ENCODE measurements around the gene FGFRL1.
"Not testable (repeated sequence)": the region's sequence is repeated elsewhere in the genome, so short reads cannot be mapped to it uniquely, and the experiment has no call there.

The FGFRL1 gene

GRCh38 chr4:1044469-1045192, 33.2 kb downstream of the FGFRL1 start:
- no peak for DNase-seq (ENCODE audit: low read depth)
- no peak overlapping the region for H3K4me3 ChIP-seq (ENCODE audit: low read length)
- TF ChIP-seq, protein P1, sequence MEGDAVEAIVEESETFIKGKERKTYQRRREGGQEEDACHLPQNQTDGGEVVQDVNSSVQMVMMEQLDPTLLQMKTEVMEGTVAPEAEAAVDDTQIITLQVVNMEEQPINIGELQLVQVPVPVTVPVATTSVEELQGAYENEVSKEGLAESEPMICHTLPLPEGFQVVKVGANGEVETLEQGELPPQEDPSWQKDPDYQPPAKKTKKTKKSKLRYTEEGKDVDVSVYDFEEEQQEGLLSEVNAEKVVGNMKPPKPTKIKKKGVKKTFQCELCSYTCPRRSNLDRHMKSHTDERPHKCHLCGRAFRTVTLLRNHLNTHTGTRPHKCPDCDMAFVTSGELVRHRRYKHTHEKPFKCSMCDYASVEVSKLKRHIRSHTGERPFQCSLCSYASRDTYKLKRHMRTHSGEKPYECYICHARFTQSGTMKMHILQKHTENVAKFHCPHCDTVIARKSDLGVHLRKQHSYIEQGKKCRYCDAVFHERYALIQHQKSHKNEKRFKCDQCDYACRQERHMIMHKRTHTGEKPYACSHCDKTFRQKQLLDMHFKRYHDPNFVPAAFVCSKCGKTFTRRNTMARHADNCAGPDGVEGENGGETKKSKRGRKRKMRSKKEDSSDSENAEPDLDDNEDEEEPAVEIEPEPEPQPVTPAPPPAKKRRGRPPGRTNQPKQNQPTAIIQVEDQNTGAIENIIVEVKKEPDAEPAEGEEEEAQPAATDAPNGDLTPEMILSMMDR (IDR thresholded peaks at IDR 0.05; ENCODE audit: insufficient read depth, low read depth, low read length, missing control alignments), result no peak

- TF ChIP-seq, protein P1 (IDR thresholded peaks at IDR 0.05; ENCODE audit: insufficient read depth, low read depth, low read length, missing control alignments), result no peak
- no peak overlapping the region for H3K4me3 ChIP-seq (ENCODE audit: low read length)
- no peak for DNase-seq (ENCODE audit: low read depth)
These were observed 33.8 kb downstream of the FGFRL1 start for GRCh38 chr4:1045193-1045594.

DNA sequence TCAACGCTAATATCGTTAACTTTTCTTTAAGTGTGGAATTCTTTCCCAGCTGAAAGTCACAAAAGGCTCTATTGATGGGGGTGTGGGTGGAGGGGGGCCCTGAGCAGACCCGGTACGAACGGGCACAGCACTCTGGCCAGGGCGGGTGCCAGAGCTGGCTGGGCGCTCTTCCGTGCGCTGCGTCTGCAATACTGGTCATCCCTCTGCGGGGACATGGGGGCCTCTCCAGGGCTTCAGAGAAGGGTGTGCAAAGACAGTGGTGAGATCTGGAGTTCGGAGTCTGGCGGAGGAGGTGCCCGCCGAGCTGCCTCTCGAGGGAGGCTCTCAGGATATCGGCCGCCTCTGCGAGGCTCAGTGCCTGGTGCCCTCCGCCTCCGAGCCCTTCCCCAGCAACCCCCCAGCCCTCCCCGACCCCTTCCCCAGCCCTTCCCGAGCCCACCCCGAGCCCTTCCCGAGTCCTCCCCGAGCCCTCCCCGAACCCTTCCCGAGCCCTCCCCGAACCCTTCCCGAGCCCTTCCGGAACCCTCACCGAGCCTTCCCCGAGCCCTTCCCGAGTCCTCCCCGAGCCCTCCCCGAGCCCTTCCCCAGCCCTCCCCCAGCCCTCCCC, 34.3 kb downstream of the FGFRL1 start:
- TF ChIP-seq, protein P1 (IDR thresholded peaks at IDR 0.05; ENCODE audit: insufficient read depth, low read depth, low read length, missing control alignments), result no peak
- H3K4me3 ChIP-seq (ENCODE audit: low read length), result no peak overlapping the region
- no peak for DNase-seq (ENCODE audit: low read depth)

DNA sequence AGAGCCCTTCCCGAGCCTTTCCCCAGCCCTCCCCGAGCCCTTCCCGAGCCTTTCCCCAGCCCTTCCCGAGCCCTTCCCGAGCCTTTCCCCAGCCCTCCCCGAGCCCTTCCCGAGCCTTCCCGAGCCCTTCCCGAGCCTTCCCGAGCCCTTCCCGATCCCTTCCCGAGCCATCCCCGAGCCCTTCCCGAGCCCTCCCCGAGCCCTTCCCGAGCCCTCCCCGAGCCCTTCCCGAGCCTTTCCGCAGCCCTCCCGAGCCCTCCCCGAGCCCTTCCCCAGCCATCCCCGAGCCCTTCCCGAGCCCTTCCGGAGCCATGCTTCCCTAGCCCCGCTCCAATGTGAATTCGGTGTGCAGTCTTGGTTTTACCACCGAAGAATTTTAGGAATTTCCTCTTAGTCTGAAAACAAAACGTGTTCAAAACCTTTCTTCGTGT, 35.2 kb downstream of the FGFRL1 start:
- DNase-seq (ENCODE audit: low read depth), result peak; percentile 63
- H3K4me3 ChIP-seq (ENCODE audit: low read length), result not testable (repeated sequence)

DNA sequence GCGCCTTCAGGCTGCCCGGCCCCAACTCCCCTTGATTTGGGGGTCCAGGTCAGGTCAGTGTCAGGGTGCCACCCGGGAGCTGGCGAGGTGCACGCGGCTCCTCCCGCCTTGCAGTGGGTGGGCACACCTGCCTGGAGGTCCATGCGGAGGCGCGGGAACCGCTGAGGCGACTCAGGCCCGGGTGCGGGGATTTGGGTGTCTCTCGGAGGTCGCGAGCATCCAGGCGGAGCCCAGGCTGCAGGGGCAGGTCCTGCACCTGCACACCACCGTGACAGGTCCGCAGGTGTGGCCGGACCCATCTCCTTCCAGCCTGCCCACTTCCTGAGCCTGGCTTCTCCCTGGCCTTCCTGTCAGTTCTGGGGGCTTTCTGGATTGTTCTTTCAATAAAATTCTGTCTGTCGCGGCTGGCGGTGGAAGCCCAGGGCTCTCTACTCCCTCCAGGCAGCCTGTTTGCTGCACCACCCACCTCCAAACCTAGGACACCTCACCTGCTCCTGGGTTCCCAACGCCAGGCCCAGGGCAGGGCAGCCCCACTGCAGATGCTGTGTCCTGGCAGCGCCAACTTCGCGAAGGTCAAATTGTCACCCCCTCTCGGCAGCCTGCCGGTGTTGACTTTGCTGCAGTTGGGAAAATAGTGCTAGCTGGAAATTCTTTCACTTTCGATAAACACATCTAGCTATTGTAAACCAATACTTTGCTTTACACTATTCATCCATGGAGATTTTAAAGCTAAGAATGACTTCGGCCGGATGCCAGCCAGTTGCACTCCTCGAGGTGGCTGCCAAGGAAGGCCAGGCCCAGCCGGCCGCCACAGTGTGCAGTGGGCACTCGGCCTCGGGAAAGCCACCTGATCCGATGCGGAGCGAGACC, 35.9 kb downstream of the FGFRL1 start:
- DNase-seq (ENCODE audit: low read depth), result no peak
- H3K4me3 ChIP-seq (ENCODE audit: low read length), result no peak overlapping the region
- TF ChIP-seq, protein P1 (IDR thresholded peaks at IDR 0.05; ENCODE audit: insufficient read depth, low read depth, low read length, missing control alignments), result no peak

DNA sequence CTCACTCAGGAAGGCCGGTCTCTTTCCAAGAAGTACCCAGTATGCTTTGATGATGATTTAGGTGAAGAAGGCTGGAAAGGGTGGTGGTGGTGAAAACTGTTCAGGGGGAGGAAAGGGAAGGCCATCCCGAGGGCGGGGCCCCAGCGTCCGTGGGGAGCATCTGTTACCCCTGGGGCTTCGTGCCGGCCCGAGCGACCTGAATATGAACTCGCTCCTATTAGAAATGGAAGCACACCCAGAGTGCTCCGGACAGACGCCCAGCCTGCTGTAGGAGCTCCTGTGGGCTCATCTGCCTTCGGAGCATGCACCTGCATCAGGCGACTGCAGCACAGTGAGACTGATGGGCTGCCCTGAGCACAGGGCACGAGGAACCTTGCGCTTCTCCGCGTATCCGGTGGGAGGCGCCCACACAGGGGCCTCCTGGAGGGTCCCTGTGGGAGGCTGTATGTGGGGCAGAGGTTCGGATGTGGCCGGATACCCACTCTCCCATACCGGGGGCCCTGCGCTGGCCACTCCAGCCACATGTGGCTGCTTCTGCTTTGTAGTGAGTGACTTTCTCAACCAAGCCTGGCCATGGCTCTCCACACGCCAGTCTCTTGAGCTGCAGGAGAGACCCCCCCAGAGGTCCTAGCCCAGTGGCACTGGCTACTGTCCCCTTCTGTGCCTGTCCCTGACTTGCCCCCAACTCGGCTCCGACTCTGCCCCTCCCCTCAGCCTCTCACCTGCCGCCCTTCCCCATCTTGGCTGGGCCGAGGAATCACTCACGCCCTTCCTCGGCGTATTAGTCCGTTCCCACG, 36.7 kb downstream of the FGFRL1 start:
- TF ChIP-seq, protein P1 (IDR thresholded peaks at IDR 0.05; ENCODE audit: insufficient read depth, low read depth, low read length, missing control alignments), result no peak
- H3K4me3 ChIP-seq (ENCODE audit: low read length), result no peak overlapping the region
- DNase-seq (ENCODE audit: low read depth), result no peak

Data from epithelial cell of esophagus (primary cell).